A549 (cell line): ENCODE results near the gene CLCN3. TPM values are rescaled to one million over a fixed set of nuclear protein-coding genes. Genes with fewer than 3 reads are reported as not detected.

ENCODE experiments used
- ATAC-seq, 2 experiments: fragments of 200-7000 bp in 1 of 2; fragments of >200 bp in 1 of 2; cut with Nextera tagmentation in 1 of 2; cut with Tn5 transposase in 1 of 2; 3 replicates each; pipeline versions ENCODE4 v1.8.0 to v1.9.1; 2018 to 2020; ENCODE audit warnings: mild to moderate bottlenecking in 1 of 2, moderate library complexity in 1 of 2
- CTCF ChIA-PET: fragments of 300-600 bp; sonication (Branson Sonifier 250); formaldehyde crosslinking; extraction: SDS; loops from one replicate; lab custom pipeline; 2021; ENCODE audit warnings: antibody characterized with exemption, inconsistent platforms; lab: Yijun Ruan, JAX
- POLR2A ChIA-PET: fragments of 350-600 bp; formaldehyde crosslinking; extraction: SDS; loops from one replicate; lab custom pipeline; 2021; ENCODE audit warnings: antibody characterized with exemption, inconsistent platforms; lab: Yijun Ruan, JAX
- DNase-seq, 2 experiments: peaks; one replicate each; pipeline versions ENCODE4 v3.0.0 to v3.0.0-alpha.2; 2011 to 2016; ENCODE audit warnings: low read depth in 1 of 2, low spot score in 1 of 2
- FAIRE-seq: peaks from 2 replicates; lab custom pipeline; 2011; peaks lifted over from hg19 to GRCh38; lab: Jason Lieb, UNC
- H3K27ac ChIP-seq, 2 experiments: fragments of >200 bp; sonication (Bioruptor Twin); formaldehyde crosslinking; 3 replicates each; pipeline ENCODE4 v1.5.1; 2016 to 2017
- H3K4me1 ChIP-seq: fragments of >200 bp; sonication (Bioruptor Twin); formaldehyde crosslinking; 3 replicates; pipeline ENCODE4 v1.6.1; 2016
- H3K4me2 ChIP-seq: fragments of >200 bp; sonication (Bioruptor Twin); formaldehyde crosslinking; 3 replicates; pipeline ENCODE4 v1.6.1; 2016
- H3K4me3 ChIP-seq: fragments of >200 bp; sonication (Bioruptor Twin); formaldehyde crosslinking; 3 replicates; pipeline ENCODE4 v1.5.1; 2016
- H3K9me3 ChIP-seq: fragments of >200 bp; sonication (Bioruptor Twin); formaldehyde crosslinking; 3 replicates; pipeline ENCODE4 v1.6.1; 2016
- BHLHE40 ChIP-seq: IDR thresholded peaks from 2 replicates; pipeline ENCODE4 v1.6.1; 2012; ENCODE audit warnings: low read depth, low read length, inconsistent platforms
- CBX2 ChIP-seq: fragments of 200-600 bp; sonication (generic); IDR thresholded peaks from 2 replicates; pipeline ENCODE4 v1.6.1; 2016; ENCODE audit warnings: low read depth, mild to moderate bottlenecking, borderline replicate concordance
- CHD4 ChIP-seq: fragments of 200-600 bp; sonication (generic); IDR thresholded peaks from 2 replicates; pipeline ENCODE4 v1.6.1; 2016; ENCODE audit warnings: antibody characterized with exemption, mild to moderate bottlenecking, borderline replicate concordance
- CTCF ChIP-seq: fragments of >200 bp; sonication (Bioruptor Twin); formaldehyde crosslinking; IDR thresholded peaks from 3 replicates; pipeline ENCODE4 v1.5.1; 2016
- ELK1 ChIP-seq: fragments of 150-350 bp; IDR thresholded peaks from 2 replicates; pipeline ENCODE4 v1.6.1; 2014; ENCODE audit warnings: low read depth, mild to moderate bottlenecking, low read length
- FOSB ChIP-seq: fragments of 250-450 bp; sonication (Bioruptor Pico); IDR thresholded peaks from 2 replicates; pipeline ENCODE4 v1.5.0; 2020; ENCODE audit warnings: mild to moderate bottlenecking, moderate library complexity
- GATA3 ChIP-seq: IDR thresholded peaks from 2 replicates; pipeline ENCODE4 v1.6.1; 2012; ENCODE audit warnings: borderline replicate concordance
- HDAC2 ChIP-seq: fragments of 200-600 bp; sonication (generic); IDR thresholded peaks from 2 replicates; pipeline ENCODE4 v1.6.1; 2016
- HES2 ChIP-seq: fragments of >200 bp; sonication (Bioruptor Twin); formaldehyde crosslinking; IDR thresholded peaks from 2 replicates; pipeline ENCODE4 v1.6.1; 2016
- HMGXB4 ChIP-seq: fragments of 250-450 bp; sonication (Bioruptor Pico); IDR thresholded peaks from 2 replicates; pipeline ENCODE4 v1.5.0; 2021; ENCODE audit warnings: mild to moderate bottlenecking, moderate library complexity, borderline replicate concordance
- HOXB13 ChIP-seq: fragments of 250-450 bp; sonication (Bioruptor Pico); IDR thresholded peaks from 2 replicates; pipeline ENCODE4 v1.5.0; 2020; ENCODE audit warnings: low read depth, mild to moderate bottlenecking, moderate library complexity
- JUN ChIP-seq, 2 experiments: fragments of >200 bp; sonication (Bioruptor Twin); formaldehyde crosslinking; IDR thresholded peaks; 2 replicates in 1 of 2; 3 replicates in 1 of 2; pipeline ENCODE4 v1.6.1; 2016 to 2017
- JUNB ChIP-seq: fragments of >200 bp; sonication (Bioruptor Twin); formaldehyde crosslinking; IDR thresholded peaks from 2 replicates; pipeline ENCODE4 v1.6.1; 2016
- KDM5A ChIP-seq: fragments of 200-600 bp; sonication (generic); IDR thresholded peaks from 2 replicates; pipeline ENCODE4 v1.6.1; 2016; ENCODE audit warnings: antibody characterized with exemption, mild to moderate bottlenecking
- MAX ChIP-seq: IDR thresholded peaks from 2 replicates; pipeline ENCODE4 v1.6.1; 2012
- NPAS2 ChIP-seq: fragments of 250-450 bp; sonication (Bioruptor Pico); IDR thresholded peaks from 2 replicates; pipeline ENCODE4 v1.8.0; 2022; ENCODE audit warnings: mild to moderate bottlenecking, moderate library complexity, borderline replicate concordance
- NR3C1 ChIP-seq: fragments of >200 bp; sonication (Bioruptor Twin); formaldehyde crosslinking; IDR thresholded peaks from 3 replicates; pipeline ENCODE4 v1.6.1; 2017
- PHF8 ChIP-seq: fragments of 200-600 bp; sonication (generic); IDR thresholded peaks from 2 replicates; pipeline ENCODE4 v1.6.1; 2016; ENCODE audit warnings: low read depth, mild to moderate bottlenecking, antibody characterized with exemption, moderate library complexity, borderline replicate concordance
- POLR2A ChIP-seq: IDR thresholded peaks from 2 replicates; pipeline ENCODE4 v1.6.1; 2012; ENCODE audit warnings: mild to moderate bottlenecking, low read length
- RARB ChIP-seq: fragments of 250-450 bp; sonication (Bioruptor Pico); IDR thresholded peaks from 2 replicates; pipeline ENCODE4 v1.8.0; 2021; ENCODE audit warnings: mild to moderate bottlenecking, moderate library complexity
- RCOR1 ChIP-seq: fragments of 150-350 bp; IDR thresholded peaks from 2 replicates; pipeline ENCODE4 v1.6.1; 2014; ENCODE audit warnings: antibody characterized with exemption, low read length, low read depth
- RFX5 ChIP-seq: fragments of 450-650 bp; IDR thresholded peaks from 2 replicates; pipeline ENCODE4 v1.7.1; 2014; ENCODE audit warnings: antibody characterized with exemption, mild to moderate bottlenecking, moderate library complexity
- TP53 ChIP-seq: fragments of 250-450 bp; sonication (Bioruptor Pico); IDR thresholded peaks from 2 replicates; pipeline ENCODE4 v1.5.0; 2021; ENCODE audit warnings: mild to moderate bottlenecking, moderate library complexity
- USF2 ChIP-seq: fragments of 450-650 bp; IDR thresholded peaks from 2 replicates; pipeline ENCODE4 v1.6.1; 2014; ENCODE audit warnings: antibody characterized with exemption
- WGBS: methylation state at CpG from one replicate; pipeline ENCODE4 v1.1.6; 2017; ENCODE audit errors: missing lambda C conversion rate; 5-methylcytosine and 5-hydroxymethylcytosine counted together
- polyA plus RNA-seq, 4 experiments: library from polyadenylated mRNA; depleted of rRNA in 3 of 4; stranded (reverse); fragments of >200 nt; fragmentation: RNase III in 1 of 4; extraction: RNeasy Plus Mini Kit Qiagen cat#74134 plus additional on column Dnase treatment in 1 of 4; gene quantifications; 2 replicates in 3 of 4; 3 replicates in 1 of 4; pipeline ENCODE4 v1.2.3, GENCODE V29; 2011 to 2017

The CLCN3 gene
- polyA plus RNA-seq, 2 of the 4 experiments (the other 2 are of a cell fraction), result 18.8 to 53.6 TPM

- H3K4me2 ChIP-seq, result no peak overlapping the region
- ATAC-seq, result no peak
- H3K4me1 ChIP-seq, result no peaks in the 10 kb centered on the region
- no peak for FAIRE-seq
- DNase-seq, result no peak
- ChIA-PET CTCF (no interaction called here), POLR2A (no interaction called here)
- TF ChIP-seq TP53 (CRISPR knock-in tag) (no peak), CTCF (no peak), POLR2A (no peak), PHF8 (no peak), JUN (IDR thresholded peaks at IDR 0.05) (no peak), NR3C1 (no peak), ELK1 (no peak), FOSB (CRISPR knock-in tag) (no peak), CHD4 (no peak)
- TF ChIP-seq, all 56 proteins: peak for 0
- WGBS, result 79% methylated on average over 3 of the region's 3 CpGs
- no peak overlapping the region for H3K4me3 ChIP-seq
- H3K27ac ChIP-seq, result no peak overlapping the region
- H3K9me3 ChIP-seq, result no peaks in the 10 kb centered on the region
Measured at GRCh38 chr4:169766741-169767140, 146.4 kb downstream of the CLCN3 start.

- CTCF ChIA-PET, result no interaction called here
- ATAC-seq, result no peak
- Histone ChIP-seq H3K4me1 (no peaks in the 10 kb centered on the region), H3K9me3 (no peaks in the 10 kb centered on the region), H3K4me3 (no peak overlapping the region), H3K27ac (no peak overlapping the region)
- no peak for DNase-seq
- FAIRE-seq, result no peak
- POLR2A ChIA-PET, result no interaction called here
- WGBS, result 66% methylated on average over 3 of the region's 3 CpGs
- TF ChIP-seq RFX5 (no peak), HES2 (no peak), HOXB13 (CRISPR knock-in tag) (no peak), KDM5A (no peak), JUNB (no peak), CTCF (no peak), HDAC2 (no peak), USF2 (no peak), MAX (no peak), NR3C1 (no peak)
- TF ChIP-seq, all 56 proteins: peak for 0
- H3K4me2 ChIP-seq, result no peak overlapping the region
Measured at GRCh38 chr4:169768385-169768784, 148.0 kb downstream of the CLCN3 start.

- CTCF ChIA-PET, result no interaction called here
- no peak for DNase-seq
- POLR2A ChIA-PET, result no interaction called here
- no peak for TF ChIP-seq RARB (CRISPR knock-in tag)
- no peak for TF ChIP-seq PHF8
- TF ChIP-seq HMGXB4 (CRISPR knock-in tag), result no peak
- no peak for TF ChIP-seq GATA3
- no peak for TF ChIP-seq USF2
- TF ChIP-seq RCOR1, result no peak
- TF ChIP-seq KDM5A, result no peak
- TF ChIP-seq CBX2, result no peak
- TF ChIP-seq NPAS2, result no peak
- TF ChIP-seq BHLHE40, result no peak
- TF ChIP-seq POLR2A, result no peak
- no peak for TF ChIP-seq CHD4
- no peak for TF ChIP-seq FOSB (CRISPR knock-in tag)
- no peaks in the 10 kb centered on the region for H3K9me3 ChIP-seq
- no peak overlapping the region for H3K27ac ChIP-seq
- FAIRE-seq, result no peak
- ATAC-seq, result no peak
- H3K4me1 ChIP-seq, result no peaks in the 10 kb centered on the region
- no peak overlapping the region for H3K4me2 ChIP-seq
- no peak overlapping the region for H3K4me3 ChIP-seq
Measured at GRCh38 chr4:169770416-169770815, 150.0 kb downstream of the CLCN3 start.
